ENCODE results near the gene TBPL1. TPM values are rescaled to one million over a fixed set of nuclear protein-coding genes. Genes with fewer than 3 reads are reported as not detected.

TBPL1 gene
- total RNA-seq, 4 donors from 2014 or later, result 4.8 to 14.9 (median 6.6) TPM

- Histone ChIP-seq H3K36me3 (no peaks in the 10 kb centered on the region), H3K4me3 (no peak overlapping the region), H3K27me3 (no peaks in the 10 kb centered on the region), H3K4me1 (no peaks in the 10 kb centered on the region), H3K9me3 (no peaks in the 10 kb centered on the region), H3K27ac (no peak overlapping the region)
- no peak for TF ChIP-seq POLR2A (IDR thresholded peaks at IDR 0.05)
- no peak for TF ChIP-seq EP300 (IDR thresholded peaks at IDR 0.05)
- TF ChIP-seq, protein P1, sequence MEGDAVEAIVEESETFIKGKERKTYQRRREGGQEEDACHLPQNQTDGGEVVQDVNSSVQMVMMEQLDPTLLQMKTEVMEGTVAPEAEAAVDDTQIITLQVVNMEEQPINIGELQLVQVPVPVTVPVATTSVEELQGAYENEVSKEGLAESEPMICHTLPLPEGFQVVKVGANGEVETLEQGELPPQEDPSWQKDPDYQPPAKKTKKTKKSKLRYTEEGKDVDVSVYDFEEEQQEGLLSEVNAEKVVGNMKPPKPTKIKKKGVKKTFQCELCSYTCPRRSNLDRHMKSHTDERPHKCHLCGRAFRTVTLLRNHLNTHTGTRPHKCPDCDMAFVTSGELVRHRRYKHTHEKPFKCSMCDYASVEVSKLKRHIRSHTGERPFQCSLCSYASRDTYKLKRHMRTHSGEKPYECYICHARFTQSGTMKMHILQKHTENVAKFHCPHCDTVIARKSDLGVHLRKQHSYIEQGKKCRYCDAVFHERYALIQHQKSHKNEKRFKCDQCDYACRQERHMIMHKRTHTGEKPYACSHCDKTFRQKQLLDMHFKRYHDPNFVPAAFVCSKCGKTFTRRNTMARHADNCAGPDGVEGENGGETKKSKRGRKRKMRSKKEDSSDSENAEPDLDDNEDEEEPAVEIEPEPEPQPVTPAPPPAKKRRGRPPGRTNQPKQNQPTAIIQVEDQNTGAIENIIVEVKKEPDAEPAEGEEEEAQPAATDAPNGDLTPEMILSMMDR (IDR thresholded peaks at IDR 0.05), result no peak
- no peak for DNase-seq (ENCODE audit: low spot score in 2 of 2)
Observed at GRCh38 chr6:134016558-134016814, 63.5 kb downstream of the TBPL1 start.

- no peaks in the 10 kb centered on the region for H3K36me3 ChIP-seq
- H3K9me3 ChIP-seq, result no peaks in the 10 kb centered on the region
- H3K27ac ChIP-seq, result no peak overlapping the region
- no peaks in the 10 kb centered on the region for H3K27me3 ChIP-seq
- TF ChIP-seq, protein P1 (IDR thresholded peaks at IDR 0.05), result no peak
- TF ChIP-seq POLR2A (IDR thresholded peaks at IDR 0.05) (no peak), EP300 (IDR thresholded peaks at IDR 0.05) (no peak)
- no peak for DNase-seq (ENCODE audit: low spot score in 2 of 2)
- no peaks in the 10 kb centered on the region for H3K4me1 ChIP-seq
- 56 to 58% methylated on average over 1 of the region's 1 CpG for WGBS, 2 donors
- no peak overlapping the region for H3K4me3 ChIP-seq
Observed at GRCh38 chr6:134020071-134020470, 67.0 kb downstream of the TBPL1 start.

DNA sequence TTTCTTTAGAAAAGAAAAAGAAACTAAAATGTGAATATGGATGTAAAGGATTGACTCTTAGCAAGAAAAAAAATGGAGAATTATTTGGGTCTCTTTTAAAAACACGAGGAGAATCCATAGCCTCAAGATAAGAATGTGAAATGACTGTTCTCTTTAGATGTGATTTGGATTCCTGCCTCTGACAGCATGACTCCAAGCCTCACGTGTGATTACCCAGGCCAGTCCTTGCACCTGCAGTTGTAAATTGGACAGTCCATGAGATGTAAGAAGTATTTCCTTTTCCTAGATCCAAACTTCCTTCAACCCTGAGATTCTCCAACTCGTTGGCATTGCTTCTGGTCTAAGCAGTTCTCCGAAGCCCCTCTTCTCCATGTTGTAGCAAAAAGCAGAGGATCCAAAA, 67.5 kb downstream of the TBPL1 start:
- no peaks in the 10 kb centered on the region for H3K27me3 ChIP-seq
- no peaks in the 10 kb centered on the region for H3K4me1 ChIP-seq
- TF ChIP-seq EP300 (IDR thresholded peaks at IDR 0.05), result no peak
- TF ChIP-seq, protein P1 (IDR thresholded peaks at IDR 0.05), result no peak
- no peak for TF ChIP-seq POLR2A (IDR thresholded peaks at IDR 0.05)
- H3K36me3 ChIP-seq, result no peaks in the 10 kb centered on the region
- 52% methylated on average over 4 of the region's 4 CpGs for WGBS, 2 donors
- H3K27ac ChIP-seq, result no peak overlapping the region
- no peak overlapping the region for H3K4me3 ChIP-seq
- DNase-seq (ENCODE audit: low spot score in 2 of 2), result no peak
- H3K9me3 ChIP-seq, result no peaks in the 10 kb centered on the region

DNA sequence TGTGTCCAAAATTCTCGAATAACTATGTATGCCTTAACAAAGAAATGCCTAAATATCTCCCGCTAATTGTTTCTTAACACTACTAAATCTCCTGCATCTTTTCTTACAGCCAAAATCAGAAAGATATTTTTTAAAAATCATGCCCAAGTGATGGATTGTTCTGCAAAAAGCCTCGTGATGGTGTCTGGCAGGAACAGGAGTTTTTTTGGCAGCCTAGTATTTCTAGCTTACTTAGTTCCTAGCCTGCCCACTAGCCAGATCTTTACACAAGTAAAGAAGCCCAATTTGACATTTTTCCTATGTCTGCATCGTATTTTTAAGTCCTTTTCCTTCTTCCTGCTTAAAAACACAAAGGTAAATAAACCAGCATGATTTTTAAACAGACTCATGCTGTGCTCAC, 67.9 kb downstream of the TBPL1 start:
- H3K4me1 ChIP-seq, result no peaks in the 10 kb centered on the region
- DNase-seq (ENCODE audit: low spot score in 2 of 2), result no peak
- TF ChIP-seq EP300 (IDR thresholded peaks at IDR 0.05) (no peak), POLR2A (IDR thresholded peaks at IDR 0.05) (no peak)
- TF ChIP-seq, protein P1 (IDR thresholded peaks at IDR 0.05), result no peak
- WGBS, 2 donors, result 66 to 69% methylated on average over 4 of the region's 4 CpGs
- no peaks in the 10 kb centered on the region for H3K36me3 ChIP-seq
- no peak overlapping the region for H3K27ac ChIP-seq
- no peaks in the 10 kb centered on the region for H3K27me3 ChIP-seq
- H3K9me3 ChIP-seq, result no peaks in the 10 kb centered on the region
- no peak overlapping the region for H3K4me3 ChIP-seq

DNA sequence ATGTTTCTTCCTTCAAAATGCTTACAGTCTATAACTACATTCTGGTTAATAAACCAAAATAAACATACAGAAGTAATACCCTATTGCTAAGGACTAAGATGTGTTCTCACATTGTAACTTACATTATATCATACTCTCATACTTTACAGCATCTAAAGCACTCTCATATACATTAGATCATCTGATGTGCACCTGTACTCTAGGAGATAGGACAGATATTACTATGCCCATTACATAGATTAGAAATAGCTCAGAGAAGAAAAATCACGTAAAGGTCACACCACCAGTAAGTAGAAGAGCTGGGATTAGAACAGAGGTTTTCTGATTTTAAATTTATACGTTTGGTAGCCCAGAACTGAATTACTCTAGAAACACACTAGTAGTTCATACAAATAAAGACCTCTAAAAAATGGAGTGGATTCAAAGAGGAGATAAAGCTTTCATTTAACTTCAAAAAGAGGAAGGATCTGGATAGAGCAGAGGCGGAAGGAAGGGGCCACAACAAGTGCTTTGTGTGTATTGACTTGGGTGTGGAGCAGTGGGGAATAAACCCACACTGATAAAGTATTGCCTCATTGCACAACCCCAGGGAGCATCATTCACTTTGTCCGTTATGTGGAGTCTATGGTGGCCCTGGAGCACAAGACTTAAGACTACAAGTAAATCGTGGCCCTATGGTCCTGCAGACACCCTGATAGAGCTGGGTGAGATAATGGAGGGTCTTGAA, 68.5 kb downstream of the TBPL1 start:
- no peaks in the 10 kb centered on the region for H3K9me3 ChIP-seq
- H3K27ac ChIP-seq, result no peak overlapping the region
- TF ChIP-seq EP300 (IDR thresholded peaks at IDR 0.05) (no peak), POLR2A (IDR thresholded peaks at IDR 0.05) (no peak)
- TF ChIP-seq, protein P1 (IDR thresholded peaks at IDR 0.05), result no peak
- H3K27me3 ChIP-seq, result no peaks in the 10 kb centered on the region
- no peak overlapping the region for H3K4me3 ChIP-seq
- no peak for DNase-seq (ENCODE audit: low spot score in 2 of 2)
- 64 to 68% methylated on average over 5 of the region's 5 CpGs for WGBS, 2 donors
- no peaks in the 10 kb centered on the region for H3K36me3 ChIP-seq
- H3K4me1 ChIP-seq, result no peaks in the 10 kb centered on the region

Data from tibial nerve (tissue), 4 donors.